ENCODE data around the gene CERS2. TPM values are rescaled to one million over a fixed set of nuclear protein-coding genes. Genes with fewer than 3 reads are reported as not detected.

Gene CERS2
- total and polyA plus RNA-seq, 2 of the 13 experiments (the other 11 are each of a cell fraction or from before 2014, with no cell fraction given), result 269 to 298 TPM

- TF ChIP-seq ZNF501 (CRISPR knock-in tag; IDR thresholded peaks at IDR 0.05) (peak; percentile 61), GZF1 (CRISPR knock-in tag; IDR thresholded peaks at IDR 0.05) (no peak), EEA1 (CRISPR knock-in tag; IDR thresholded peaks at IDR 0.05; ENCODE audit: borderline replicate concordance) (no peak), TOPORS (CRISPR knock-in tag; IDR thresholded peaks at IDR 0.05) (no peak), NFIB (CRISPR knock-in tag; IDR thresholded peaks at IDR 0.05; ENCODE audit: borderline replicate concordance) (no peak), ZNF263 (CRISPR knock-in tag; IDR thresholded peaks at IDR 0.05) (peak; percentile 87), YY1 (IDR thresholded peaks at IDR 0.05; ENCODE audit: insufficient read depth, insufficient replicate concordance, low read depth, low read length) (peak; percentile 56), ZZZ3 (CRISPR knock-in tag; IDR thresholded peaks at IDR 0.05; ENCODE audit: borderline replicate concordance) (no peak; the same call in 1 of the 2 replicates), STAT5B (CRISPR knock-in tag; IDR thresholded peaks at IDR 0.05) (no peak), ATF3 (CRISPR knock-in tag; IDR thresholded peaks at IDR 0.05) (no peak), IRX3 (CRISPR knock-in tag; IDR thresholded peaks at IDR 0.05; ENCODE audit: borderline replicate concordance, low read depth) (no peak), HOXA9 (CRISPR knock-in tag; IDR thresholded peaks at IDR 0.05; ENCODE audit: borderline replicate concordance) (no peak), SRSF9 (IDR thresholded peaks at IDR 0.05; ENCODE audit: borderline replicate concordance, insufficient read depth, low read depth, low read length, poor library complexity, severe bottlenecking) (no peak), ZMYM4 (CRISPR knock-in tag; IDR thresholded peaks at IDR 0.05) (peak; percentile 82), FOXA3 (CRISPR knock-in tag; IDR thresholded peaks at IDR 0.05) (peak; percentile 37), ZSCAN29 (CRISPR knock-in tag; conservative IDR thresholded peaks at IDR 0.05) (no peak), ZNF777 (CRISPR knock-in tag; IDR thresholded peaks at IDR 0.05) (peak; percentile 44; the same call in 1 of the 2 replicates), MTA1 (CRISPR knock-in tag; IDR thresholded peaks at IDR 0.05; ENCODE audit: borderline replicate concordance) (no peak), ZNF318 (CRISPR knock-in tag; IDR thresholded peaks at IDR 0.05) (no peak), ZBTB26 (CRISPR knock-in tag; IDR thresholded peaks at IDR 0.05; ENCODE audit: borderline replicate concordance) (no peak), POLR2A (IDR thresholded peaks at IDR 0.05; ENCODE audit: insufficient read depth in 1 of 2, low read depth in 2 of 2, low read length in 2 of 2) (peak; percentile 47 to 70; a peak in 3 of 4 replicates)
Observed at GRCh38 chr1:150926097-150926741, 48.4 kb downstream of the CERS2 start, which contains the start of gene SETDB1 (continued).
